CD8-positive, alpha-beta memory T cell (primary cell): ENCODE measurements around the gene KRTAP5-5. TPM values are rescaled to one million over a fixed set of nuclear protein-coding genes. Genes with fewer than 3 reads are reported as not detected.
"Not testable (repeated sequence)": the region's sequence is repeated elsewhere in the genome, so short reads cannot be mapped to it uniquely, and the experiment has no call there.

Experiments used
- CTCF ChIA-PET: fragments of 350-600 bp; sonication (Branson Sonifier 250); formaldehyde crosslinking; loops from one replicate; lab custom pipeline; 2021; ENCODE audit warnings: antibody characterized with exemption; lab: Charles Lee
- POLR2A ChIA-PET: fragments of 350-600 bp; sonication (Branson Sonifier 250); formaldehyde crosslinking; loops from one replicate; lab custom pipeline; 2021; ENCODE audit warnings: antibody characterized with exemption; lab: Charles Lee
- DNase-seq, 5 donors: peaks; one replicate each; pipeline versions ENCODE4 v3.0.0 to v3.0.0-alpha.2; 2020 to 2022; ENCODE audit warnings: mixed read lengths in 1 of 5
- H3K27ac ChIP-seq: one replicate; pipeline ENCODE4 v1.7.0; 2013; ENCODE audit warnings: low read depth, mild to moderate bottlenecking, low read length, moderate library complexity
- H3K27me3 ChIP-seq: 2 replicates; pipeline ENCODE4 v1.7.0; 2013; ENCODE audit warnings: low read length, mild to moderate bottlenecking; ENCODE audit not compliant: insufficient read depth, poor library complexity, severe bottlenecking
- H3K36me3 ChIP-seq: 2 replicates; pipeline ENCODE4 v1.7.0; 2013; ENCODE audit warnings: mild to moderate bottlenecking, low read length, moderate library complexity; ENCODE audit not compliant: insufficient read depth
- H3K4me1 ChIP-seq: 2 replicates; pipeline ENCODE4 v1.7.0; 2013; ENCODE audit warnings: mild to moderate bottlenecking, low read length, moderate library complexity; ENCODE audit not compliant: insufficient read depth
- H3K4me3 ChIP-seq: 2 replicates; pipeline ENCODE4 v1.7.0; 2013; ENCODE audit warnings: mild to moderate bottlenecking, low read length
- H3K9me3 ChIP-seq: 2 replicates; pipeline ENCODE4 v1.7.0; 2013; ENCODE audit warnings: mild to moderate bottlenecking, low read length
- H3K27ac Mint-ChIP-seq, 8 donors: one replicate each; pipeline ENCODE4 v1.8.0; 2020 to 2021; ENCODE audit warnings: mixed read lengths in 8 of 8, mild to moderate bottlenecking in 6 of 8, inconsistent platforms in 3 of 8, moderate library complexity in 3 of 8
- H3K27me3 Mint-ChIP-seq, 2 donors: one replicate each; pipeline ENCODE4 v1.8.0; 2020 to 2021; ENCODE audit warnings: mixed read lengths in 2 of 2, mild to moderate bottlenecking in 1 of 2, moderate library complexity in 1 of 2
- H3K36me3 Mint-ChIP-seq, 3 donors: one replicate each; pipeline ENCODE4 v1.8.0; 2020 to 2021; ENCODE audit warnings: mixed read lengths in 3 of 3, inconsistent platforms in 1 of 3, mild to moderate bottlenecking in 1 of 3
- H3K4me1 Mint-ChIP-seq, 3 donors: one replicate each; pipeline ENCODE4 v1.8.0; 2020 to 2021; ENCODE audit warnings: mixed read lengths in 3 of 3, inconsistent platforms in 1 of 3, mild to moderate bottlenecking in 1 of 3
- H3K4me3 Mint-ChIP-seq, 7 donors: one replicate each; pipeline ENCODE4 v1.8.0; 2020 to 2021; ENCODE audit warnings: mixed read lengths in 7 of 7, mild to moderate bottlenecking in 6 of 7, moderate library complexity in 4 of 7, inconsistent platforms in 2 of 7
- H3K9me3 Mint-ChIP-seq, 5 donors: one replicate each; pipeline ENCODE4 v1.8.0; 2020 to 2022; ENCODE audit warnings: mixed read lengths in 5 of 5, mild to moderate bottlenecking in 3 of 5, moderate library complexity in 2 of 5, inconsistent platforms in 1 of 5
- polyA plus RNA-seq: library from polyadenylated mRNA; unstranded; fragments of 300-500 nt; fragmentation: Illumina TruSeq; gene quantifications from one replicate; pipeline ENCODE4 v1.2.3, GENCODE V29; 2021
- total RNA-seq, 2 experiments: library from RNA; stranded (reverse); gene quantifications; one replicate each; pipeline ENCODE4 v1.2.3, GENCODE V29; 2021

The KRTAP5-5 gene
- not detected for total RNA-seq
- not detected for polyA plus RNA-seq

- no peak within 1 kb of the TSS for H3K4me3 ChIP-seq
- H3K27ac ChIP-seq: no peak within 1 kb of the TSS
- ChIA-PET CTCF (interaction anchor here (0.7 to 2.6 kb wide), 7 partner anchors 8 to 83 kb away, joined by 3 to 10 read pairs (median 4); no protein-coding TSS in a partner anchor), POLR2A (no interaction called here)
- H3K4me1 Mint-ChIP-seq: peaks cover 0 to 13% (median 6%) of the 10 kb centered on the region in 3 donors
- H3K4me3 Mint-ChIP-seq: peak within 1 kb of the TSS in 1 of 7 donors; percentile 57
- no peaks in the 10 kb centered on the region for H3K36me3 Mint-ChIP-seq
- DNase-seq: no peak
- H3K27me3 Mint-ChIP-seq: peaks cover 22 to 52% of the 10 kb centered on the region in 2 donors
- H3K36me3 ChIP-seq: no peaks in the 10 kb centered on the region
- H3K27me3 ChIP-seq: peaks cover 17% of the 10 kb centered on the region
- peaks cover 7% of the 10 kb centered on the region for H3K4me1 ChIP-seq
- peak within 1 kb of the TSS in 2 of 8 donors; percentile 39 to 43 for H3K27ac Mint-ChIP-seq
- H3K9me3 Mint-ChIP-seq: no peaks in the 10 kb centered on the region
- no peaks in the 10 kb centered on the region for H3K9me3 ChIP-seq
These were observed at the start of gene KRTAP5-5 for GRCh38 chr11:1629326-1630185. TSS of gene KRTAP5-5 (plus strand) at chr11:1629775. CDS start at chr11:1629841, 66 bp downstream.

- CTCF ChIA-PET: interaction anchor here (1.4 kb wide), 1 partner anchor 35 kb away, joined by 6 read pairs; no protein-coding TSS in a partner anchor
These were observed 47.6 kb upstream of the KRTAP5-5 start for GRCh38 chr11:1581976-1582375.

GRCh38 chr11:1582909-1583308, 46.7 kb upstream of the KRTAP5-5 start:
- H3K4me3 ChIP-seq, POLR2A ChIA-PET, H3K27me3 Mint-ChIP-seq, H3K27ac ChIP-seq, H3K4me3 Mint-ChIP-seq, H3K9me3 Mint-ChIP-seq, H3K27ac Mint-ChIP-seq, H3K27me3 ChIP-seq, DNase-seq, H3K36me3 ChIP-seq, H3K9me3 ChIP-seq, H3K36me3 Mint-ChIP-seq, H3K4me1 ChIP-seq: not testable (repeated sequence)
- CTCF ChIA-PET: interaction anchor here (1.4 kb wide), 1 partner anchor 36 kb away, joined by 6 read pairs; no protein-coding TSS in a partner anchor
- peaks cover 15 to 23% (median 19%) of the 10 kb centered on the region in 3 donors for H3K4me1 Mint-ChIP-seq

More at GRCh38 chr11:1581976-1582375, 47.6 kb upstream of the KRTAP5-5 start:
- no peak overlapping the region for H3K4me3 ChIP-seq
- Mint-ChIP-seq H3K9me3 (peaks cover 0 to 7% (median 3%) of the 10 kb centered on the region in 5 donors), H3K27ac (peak overlapping the region in 1 of 8 donors; percentile 13), H3K4me3 (no peak overlapping the region), H3K27me3 (peaks cover 0 to 1% of the 10 kb centered on the region in 2 donors), H3K4me1 (peaks cover 13 to 21% (median 19%) of the 10 kb centered on the region in 3 donors), H3K36me3 (peaks cover 0 to 5% (median 3%) of the 10 kb centered on the region in 3 donors)
- peaks cover 9% of the 10 kb centered on the region for H3K4me1 ChIP-seq
- no peak for DNase-seq
- POLR2A ChIA-PET: no interaction called here
- H3K27me3 ChIP-seq: peaks cover 5% of the 10 kb centered on the region
- H3K9me3 ChIP-seq: no peaks in the 10 kb centered on the region
- no peak overlapping the region for H3K27ac ChIP-seq
- H3K36me3 ChIP-seq: no peaks in the 10 kb centered on the region

- H3K27me3 Mint-ChIP-seq, H3K27ac ChIP-seq, H3K9me3 ChIP-seq, DNase-seq, H3K9me3 Mint-ChIP-seq, H3K36me3 ChIP-seq, H3K27me3 ChIP-seq, H3K4me3 ChIP-seq, H3K36me3 Mint-ChIP-seq: not testable (repeated sequence)
- peak within 1 kb of the TSS in 2 of 8 donors; percentile 17 to 77 for H3K27ac Mint-ChIP-seq
- ChIA-PET POLR2A (interaction anchor here (0.6 to 1.2 kb wide), 3 partner anchors 10 to 54 kb away, joined by 3 to 6 read pairs (median 5); no protein-coding TSS in a partner anchor), CTCF (interaction anchor here (1.9 kb wide), 1 partner anchor 10 kb away, joined by 8 read pairs; no protein-coding TSS in a partner anchor)
- peak within 1 kb of the TSS in 2 of 7 donors; percentile 50 to 51 for H3K4me3 Mint-ChIP-seq
- H3K4me1 ChIP-seq: peaks cover 28% of the 10 kb centered on the region
- H3K4me1 Mint-ChIP-seq: peaks cover 29 to 38% (median 31%) of the 10 kb centered on the region in 3 donors
These were observed 44.8 kb upstream of the KRTAP5-5 start, which contains the start of gene KRTAP5-1 for GRCh38 chr11:1584661-1585370. TSS of gene KRTAP5-1 (minus strand) at chr11:1585283. CDS start at chr11:1585249, 34 bp downstream.

- Histone ChIP-seq H3K27me3 (peaks cover 5% of the 10 kb centered on the region), H3K4me1 (peaks cover 33% of the 10 kb centered on the region), H3K9me3 (no peaks in the 10 kb centered on the region), H3K27ac (no peak overlapping the region), H3K4me3 (no peak overlapping the region), H3K36me3 (no peaks in the 10 kb centered on the region)
- Mint-ChIP-seq H3K36me3 (peaks cover 0 to 5% (median 0%) of the 10 kb centered on the region in 3 donors), H3K4me1 (peaks cover 31 to 43% (median 32%) of the 10 kb centered on the region in 3 donors), H3K4me3 (peak overlapping the region in 2 of 7 donors; percentile 1 to 65), H3K27ac (peak overlapping the region in 3 of 8 donors; percentile 25 to 70 (median 28)), H3K9me3 (peaks cover 0 to 2% (median 0%) of the 10 kb centered on the region in 5 donors), H3K27me3 (peaks cover 0 to 6% of the 10 kb centered on the region in 2 donors)
- DNase-seq: no peak
- POLR2A ChIA-PET: interaction anchor here (0.7 kb wide), 1 partner anchor 9 kb away, joined by 3 read pairs; no protein-coding TSS in a partner anchor
- CTCF ChIA-PET: interaction anchor here (0.9 kb wide), 1 partner anchor 9 kb away, joined by 4 read pairs; no protein-coding TSS in a partner anchor
These were observed 42.9 kb upstream of the KRTAP5-5 start for GRCh38 chr11:1586699-1587098.

GRCh38 chr11:1589191-1589963, 40.2 kb upstream of the KRTAP5-5 start:
- CTCF ChIA-PET: interaction anchor here (1.1 to 2.2 kb wide), 4 partner anchors 14 to 64 kb away, joined by 3 to 10 read pairs (median 6); no protein-coding TSS in a partner anchor
- not testable (repeated sequence) for H3K4me3 ChIP-seq, H3K9me3 ChIP-seq, H3K9me3 Mint-ChIP-seq, H3K36me3 Mint-ChIP-seq, H3K36me3 ChIP-seq, H3K27me3 Mint-ChIP-seq, H3K27me3 ChIP-seq, H3K27ac ChIP-seq
- peak in 2 of 5 donors; percentile 10 to 51 for DNase-seq
- H3K27ac Mint-ChIP-seq: peak overlapping the region; percentile 75 to 97 (median 92)
- POLR2A ChIA-PET: interaction anchor here (1.0 to 1.1 kb wide), 3 partner anchors 15 to 17 kb away, joined by 3 to 7 read pairs (median 5); no protein-coding TSS in a partner anchor
- peaks cover 28% of the 10 kb centered on the region for H3K4me1 ChIP-seq
- peaks cover 26 to 37% (median 27%) of the 10 kb centered on the region in 3 donors for H3K4me1 Mint-ChIP-seq
- H3K4me3 Mint-ChIP-seq: peak overlapping the region; percentile 38 to 83 (median 74)

- H3K27ac Mint-ChIP-seq: peak overlapping the region in 5 of 8 donors; percentile 46 to 74 (median 64)
- Histone ChIP-seq H3K27me3 (no peaks in the 10 kb centered on the region), H3K9me3 (no peaks in the 10 kb centered on the region), H3K4me3 (no peak overlapping the region), H3K36me3 (no peaks in the 10 kb centered on the region), H3K27ac (no peak overlapping the region), H3K4me1 (peaks cover 28% of the 10 kb centered on the region)
- H3K9me3 Mint-ChIP-seq: no peaks in the 10 kb centered on the region
- H3K36me3 Mint-ChIP-seq: peaks cover 0 to 5% (median 0%) of the 10 kb centered on the region in 3 donors
- peak overlapping the region in 4 of 7 donors; percentile 5 to 57 (median 34) for H3K4me3 Mint-ChIP-seq
- DNase-seq: no peak
- POLR2A ChIA-PET: no interaction called here
- peaks cover 7 to 13% of the 10 kb centered on the region in 2 donors for H3K27me3 Mint-ChIP-seq
- peaks cover 22 to 34% (median 26%) of the 10 kb centered on the region in 3 donors for H3K4me1 Mint-ChIP-seq
- CTCF ChIA-PET: interaction anchor here (1.5 to 2.2 kb wide), 3 partner anchors 15 to 43 kb away, joined by 5 to 10 read pairs (median 6); no protein-coding TSS in a partner anchor
These were observed 39.6 kb upstream of the KRTAP5-5 start for GRCh38 chr11:1589996-1590395.
